HFFc6 (cell line): ENCODE measurements around the gene CHD5. TPM values are rescaled to one million over a fixed set of nuclear protein-coding genes. Genes with fewer than 3 reads are reported as not detected.

Experiments used
- DNase-seq: peaks from one replicate; pipeline ENCODE4 v3.0.0-alpha.2; 2018
- H3K27ac Mint-ChIP-seq: 2 replicates; pipeline ENCODE4 v1.8.0; 2020; ENCODE audit warnings: mild to moderate bottlenecking, mixed read lengths
- H3K27me3 Mint-ChIP-seq: 2 replicates; pipeline ENCODE4 v1.8.0; 2021; ENCODE audit warnings: mild to moderate bottlenecking, moderate library complexity, mixed read lengths; ENCODE audit not compliant: insufficient read depth
- H3K36me3 Mint-ChIP-seq: 2 replicates; pipeline ENCODE4 v1.8.0; 2021; ENCODE audit warnings: low read depth, mixed read lengths
- H3K4me1 Mint-ChIP-seq: 2 replicates; pipeline ENCODE4 v1.8.0; 2020; ENCODE audit warnings: low read depth, mixed read lengths
- H3K4me3 Mint-ChIP-seq: 2 replicates; pipeline ENCODE4 v1.8.0; 2020; ENCODE audit warnings: mild to moderate bottlenecking, moderate library complexity, mixed read lengths
- H3K9me3 Mint-ChIP-seq: 2 replicates; pipeline ENCODE4 v1.8.0; 2020; ENCODE audit warnings: mild to moderate bottlenecking, mixed read lengths
- total RNA-seq, 6 experiments: library from RNA; stranded (reverse); fragmentation: NEBNext Ultra II Directional; extraction: Animal tissue kit (Norgen Biotek cat#: 25700); gene quantifications; 2 replicates in 1 of 6; 3 replicates in 5 of 6; pipeline ENCODE4 v1.2.3, GENCODE V29; 2021
- TF ChIP-seq, protein P1 (sequence below): fragments of 200-600 bp; sonication (generic); IDR thresholded peaks from 2 replicates; pipeline ENCODE4 v1.5.0; 2021; ENCODE audit warnings: antibody characterized with exemption, mild to moderate bottlenecking

CHD5 gene
- total RNA-seq, 6 experiments from 2014 or later: 0.05 to 0.36 (median 0.16) TPM; not detected in 2

DNA sequence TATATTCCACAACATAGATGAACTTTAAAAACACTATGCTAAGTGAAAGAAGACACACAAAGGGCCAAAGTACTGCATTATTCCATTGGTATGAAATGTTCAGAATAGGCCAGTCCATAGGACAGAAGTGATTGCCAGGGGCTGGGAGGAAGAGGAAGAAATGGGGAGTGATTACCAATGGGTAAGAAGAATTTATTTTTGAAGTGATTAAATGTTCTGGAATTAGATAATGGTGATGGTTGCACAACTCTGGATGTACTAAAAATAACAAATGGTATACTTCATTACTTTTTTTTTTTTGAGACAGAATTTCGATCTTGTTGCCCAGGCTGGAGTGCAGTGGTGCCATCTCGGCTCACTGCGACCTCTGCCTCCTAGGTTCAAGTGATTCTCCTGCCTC is 61.7 kb downstream of the CHD5 start:
- Mint-ChIP-seq H3K4me1 (peaks cover 29% of the 10 kb centered on the region), H3K27ac (0 out of 2 replicates have a peak overlapping the region, but pooled peaks have one; percentile 4), H3K36me3 (0 out of 2 replicates have a peak, but pooled peaks cover 6% of the 10 kb centered on the region), H3K4me3 (no peak overlapping the region), H3K9me3 (peaks cover 9% of the 10 kb centered on the region), H3K27me3 (peaks cover 13% of the 10 kb centered on the region)
- DNase-seq: peak; percentile 53
- TF ChIP-seq, protein P1, sequence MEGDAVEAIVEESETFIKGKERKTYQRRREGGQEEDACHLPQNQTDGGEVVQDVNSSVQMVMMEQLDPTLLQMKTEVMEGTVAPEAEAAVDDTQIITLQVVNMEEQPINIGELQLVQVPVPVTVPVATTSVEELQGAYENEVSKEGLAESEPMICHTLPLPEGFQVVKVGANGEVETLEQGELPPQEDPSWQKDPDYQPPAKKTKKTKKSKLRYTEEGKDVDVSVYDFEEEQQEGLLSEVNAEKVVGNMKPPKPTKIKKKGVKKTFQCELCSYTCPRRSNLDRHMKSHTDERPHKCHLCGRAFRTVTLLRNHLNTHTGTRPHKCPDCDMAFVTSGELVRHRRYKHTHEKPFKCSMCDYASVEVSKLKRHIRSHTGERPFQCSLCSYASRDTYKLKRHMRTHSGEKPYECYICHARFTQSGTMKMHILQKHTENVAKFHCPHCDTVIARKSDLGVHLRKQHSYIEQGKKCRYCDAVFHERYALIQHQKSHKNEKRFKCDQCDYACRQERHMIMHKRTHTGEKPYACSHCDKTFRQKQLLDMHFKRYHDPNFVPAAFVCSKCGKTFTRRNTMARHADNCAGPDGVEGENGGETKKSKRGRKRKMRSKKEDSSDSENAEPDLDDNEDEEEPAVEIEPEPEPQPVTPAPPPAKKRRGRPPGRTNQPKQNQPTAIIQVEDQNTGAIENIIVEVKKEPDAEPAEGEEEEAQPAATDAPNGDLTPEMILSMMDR: no peak

DNA sequence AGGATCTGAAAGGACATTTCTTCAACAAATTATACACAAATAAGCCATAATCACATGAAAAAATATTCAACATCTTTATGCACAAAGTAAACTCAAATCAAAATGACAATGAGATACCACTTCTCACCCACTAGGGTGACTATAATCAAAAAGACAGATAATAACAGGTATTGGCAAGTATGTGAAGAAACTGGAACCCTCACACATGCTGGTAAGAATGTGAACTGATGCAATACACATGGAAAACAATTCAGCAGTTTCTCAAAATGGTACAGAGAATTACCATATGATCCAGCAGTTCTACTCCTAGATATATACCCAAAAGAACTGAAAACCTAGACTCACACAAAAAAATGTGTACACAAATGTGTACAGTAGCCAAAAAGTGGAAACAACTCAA is 62.5 kb downstream of the CHD5 start:
- Mint-ChIP-seq H3K36me3 (0 out of 2 replicates have a peak, but pooled peaks cover 6% of the 10 kb centered on the region), H3K27ac (no peak overlapping the region), H3K9me3 (peaks cover 9% of the 10 kb centered on the region), H3K4me3 (no peak overlapping the region), H3K27me3 (peaks cover 16% of the 10 kb centered on the region), H3K4me1 (peaks cover 29% of the 10 kb centered on the region)
- no peak for DNase-seq
- TF ChIP-seq, protein P1: peak; percentile 62

DNA sequence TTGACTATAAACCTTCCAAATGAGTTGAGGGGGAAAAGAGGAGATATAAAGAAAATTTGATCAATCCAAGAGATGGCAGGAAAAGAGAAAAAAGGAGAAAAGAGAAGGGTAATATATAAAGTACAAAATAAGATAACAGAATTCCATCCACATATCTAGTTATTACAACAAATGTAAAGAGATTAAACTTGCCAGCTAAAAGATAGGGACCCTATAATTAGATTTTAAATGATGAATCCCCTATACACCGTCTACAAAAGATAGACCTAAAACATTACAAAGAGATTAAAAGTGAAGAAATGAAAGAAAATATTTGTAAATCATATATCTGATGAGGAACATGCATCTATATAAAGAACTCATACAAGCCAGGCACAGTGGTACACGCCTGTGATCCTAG is 63.1 kb downstream of the CHD5 start:
- H3K27ac Mint-ChIP-seq: no peak overlapping the region
- no peak for DNase-seq
- 0 out of 2 replicates have a peak, but pooled peaks cover 6% of the 10 kb centered on the region for H3K36me3 Mint-ChIP-seq
- H3K27me3 Mint-ChIP-seq: peaks cover 21% of the 10 kb centered on the region
- TF ChIP-seq, protein P1: no peak
- peaks cover 29% of the 10 kb centered on the region for H3K4me1 Mint-ChIP-seq
- peak overlapping the region; percentile 59 for H3K4me3 Mint-ChIP-seq
- H3K9me3 Mint-ChIP-seq: peaks cover 9% of the 10 kb centered on the region

DNA sequence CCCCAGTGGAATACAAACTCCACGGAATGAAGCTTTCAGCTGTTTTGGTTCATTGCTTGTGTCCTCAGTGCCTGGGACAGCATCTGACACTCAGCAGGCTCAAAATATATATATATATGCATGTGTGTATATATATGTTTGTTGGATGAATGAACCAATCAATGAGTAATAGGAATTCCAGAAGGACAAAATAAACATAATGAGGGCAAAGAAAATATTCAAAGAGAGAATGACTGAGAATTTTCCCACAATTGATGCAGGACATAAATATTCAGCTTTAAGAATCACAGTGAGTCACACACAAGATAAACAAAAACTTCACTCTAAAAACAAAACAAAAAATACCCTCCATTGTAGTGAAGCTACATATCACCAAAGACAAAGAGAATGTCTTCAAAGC is 64.0 kb downstream of the CHD5 start:
- Mint-ChIP-seq H3K4me3 (peak overlapping the region; percentile 59; the same call in 1 of the 2 replicates), H3K27ac (peak overlapping the region; percentile 49), H3K27me3 (peaks cover 24% of the 10 kb centered on the region), H3K9me3 (peaks cover 9% of the 10 kb centered on the region), H3K4me1 (peaks cover 29% of the 10 kb centered on the region), H3K36me3 (0 out of 2 replicates have a peak, but pooled peaks cover 6% of the 10 kb centered on the region)
- TF ChIP-seq, protein P1: no peak
- DNase-seq: peak; percentile 72

DNA sequence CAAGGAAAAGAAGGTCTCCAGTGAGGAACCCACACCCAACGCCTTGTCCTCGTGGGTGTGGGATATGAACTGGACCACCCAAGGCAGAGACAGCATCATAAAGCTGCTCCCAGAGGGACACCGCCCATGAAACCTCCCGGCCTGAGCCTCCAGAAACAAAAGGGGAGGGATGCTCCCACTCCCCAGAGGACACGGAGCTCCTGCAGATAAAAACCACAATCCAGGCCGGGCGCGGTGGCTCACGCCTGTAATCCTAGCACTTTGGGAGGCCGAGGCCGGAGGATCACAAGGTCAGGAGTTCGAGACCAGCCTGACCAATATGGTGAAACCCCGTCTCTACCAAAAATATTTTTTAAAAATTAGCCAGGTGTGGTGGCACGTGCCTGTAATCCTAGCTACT is 66.4 kb downstream of the CHD5 start:
- TF ChIP-seq, protein P1: no peak
- peaks cover 9% of the 10 kb centered on the region for H3K9me3 Mint-ChIP-seq
- no peak overlapping the region for H3K27ac Mint-ChIP-seq
- peaks cover 27% of the 10 kb centered on the region for H3K4me1 Mint-ChIP-seq
- H3K4me3 Mint-ChIP-seq: no peak overlapping the region
- no peak for DNase-seq
- 0 out of 2 replicates have a peak, but pooled peaks cover 6% of the 10 kb centered on the region for H3K36me3 Mint-ChIP-seq
- peaks cover 26% of the 10 kb centered on the region for H3K27me3 Mint-ChIP-seq
